Measurements from ENCODE around the gene NHLRC4. TPM values are rescaled to one million over a fixed set of nuclear protein-coding genes. Genes with fewer than 3 reads are reported as not detected.

Gene NHLRC4
- total and polyA plus RNA-seq, 2 of the 13 experiments (the other 11 are each of a cell fraction or from before 2014, with no cell fraction given), result 0.40 to 0.59 TPM

DNA sequence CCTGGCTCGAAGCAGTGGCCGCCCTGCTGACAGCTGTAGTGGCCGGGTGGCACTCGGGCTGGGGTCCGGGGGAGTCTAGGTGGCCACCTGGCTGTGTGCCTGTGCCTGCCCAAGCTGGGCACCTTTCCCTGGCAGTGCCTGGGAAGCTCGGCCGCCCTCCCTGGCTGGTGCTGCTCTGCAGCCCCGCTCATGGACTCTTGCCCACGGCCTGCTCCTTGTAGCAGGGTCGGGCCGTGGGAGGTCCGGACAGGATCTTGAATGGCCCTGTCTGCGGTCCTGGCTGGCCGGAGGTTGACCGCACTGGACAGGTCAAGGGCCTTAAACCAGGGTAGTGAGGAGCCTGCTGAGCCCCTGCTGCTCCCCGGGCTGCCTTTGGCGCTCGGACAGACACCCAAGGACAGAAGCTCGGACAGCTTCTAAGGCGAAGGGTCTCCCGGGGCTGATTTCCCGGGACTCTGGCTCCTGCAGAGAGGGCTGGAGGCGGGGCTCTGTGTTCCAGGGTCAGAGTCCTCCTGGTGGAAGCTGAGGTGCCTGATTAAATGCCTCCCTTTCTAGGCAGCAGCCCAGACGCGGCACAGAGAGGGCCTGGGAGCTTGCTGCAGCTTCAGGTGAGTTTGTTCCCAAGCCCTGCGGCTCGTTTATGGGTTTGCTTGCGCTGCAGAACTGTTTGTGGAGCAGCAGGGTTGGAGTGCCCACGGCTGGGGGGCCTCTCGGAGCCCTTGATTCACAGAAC, 33.2 kb upstream of the NHLRC4 start (continued):
- TF ChIP-seq SNAPC4 (CRISPR knock-in tag; IDR thresholded peaks at IDR 0.05), result no peak
- no peak for TF ChIP-seq TBX3 (IDR thresholded peaks at IDR 0.05; ENCODE audit: borderline replicate concordance)
- no peak for TF ChIP-seq RORA (CRISPR knock-in tag; IDR thresholded peaks at IDR 0.05)
- no peak for TF ChIP-seq ZBTB37 (CRISPR knock-in tag; IDR thresholded peaks at IDR 0.05)
- TF ChIP-seq NFE2L2 (IDR thresholded peaks at IDR 0.05; ENCODE audit: low read length), result no peak
- 0 out of 2 replicates have a peak, but pooled peaks have one; percentile 55 for TF ChIP-seq KMT2A (CRISPR knock-in tag; IDR thresholded peaks at IDR 0.05)
- no peak for TF ChIP-seq SMC3 (IDR thresholded peaks at IDR 0.05; ENCODE audit: low read length)
- no peak for TF ChIP-seq ZNF260 (CRISPR knock-in tag; IDR thresholded peaks at IDR 0.05; ENCODE audit: borderline replicate concordance, low read depth)
- TF ChIP-seq, protein P1, sequence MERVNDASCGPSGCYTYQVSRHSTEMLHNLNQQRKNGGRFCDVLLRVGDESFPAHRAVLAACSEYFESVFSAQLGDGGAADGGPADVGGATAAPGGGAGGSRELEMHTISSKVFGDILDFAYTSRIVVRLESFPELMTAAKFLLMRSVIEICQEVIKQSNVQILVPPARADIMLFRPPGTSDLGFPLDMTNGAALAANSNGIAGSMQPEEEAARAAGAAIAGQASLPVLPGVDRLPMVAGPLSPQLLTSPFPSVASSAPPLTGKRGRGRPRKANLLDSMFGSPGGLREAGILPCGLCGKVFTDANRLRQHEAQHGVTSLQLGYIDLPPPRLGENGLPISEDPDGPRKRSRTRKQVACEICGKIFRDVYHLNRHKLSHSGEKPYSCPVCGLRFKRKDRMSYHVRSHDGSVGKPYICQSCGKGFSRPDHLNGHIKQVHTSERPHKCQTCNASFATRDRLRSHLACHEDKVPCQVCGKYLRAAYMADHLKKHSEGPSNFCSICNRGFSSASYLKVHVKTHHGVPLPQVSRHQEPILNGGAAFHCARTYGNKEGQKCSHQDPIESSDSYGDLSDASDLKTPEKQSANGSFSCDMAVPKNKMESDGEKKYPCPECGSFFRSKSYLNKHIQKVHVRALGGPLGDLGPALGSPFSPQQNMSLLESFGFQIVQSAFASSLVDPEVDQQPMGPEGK (CRISPR knock-in tag; IDR thresholded peaks at IDR 0.05), result peak; percentile 35; the same call in 1 of the 2 replicates
- no peak for TF ChIP-seq NFIC (IDR thresholded peaks at IDR 0.05; ENCODE audit: low read length)
- no peak for TF ChIP-seq ZNF674 (CRISPR knock-in tag; IDR thresholded peaks at IDR 0.05; ENCODE audit: low read depth)
- TF ChIP-seq, protein P2, sequence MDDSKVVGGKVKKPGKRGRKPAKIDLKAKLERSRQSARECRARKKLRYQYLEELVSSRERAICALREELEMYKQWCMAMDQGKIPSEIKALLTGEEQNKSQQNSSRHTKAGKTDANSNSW (CRISPR knock-in tag; IDR thresholded peaks at IDR 0.05; ENCODE audit: borderline replicate concordance), result no peak
- TF ChIP-seq, protein P3, sequence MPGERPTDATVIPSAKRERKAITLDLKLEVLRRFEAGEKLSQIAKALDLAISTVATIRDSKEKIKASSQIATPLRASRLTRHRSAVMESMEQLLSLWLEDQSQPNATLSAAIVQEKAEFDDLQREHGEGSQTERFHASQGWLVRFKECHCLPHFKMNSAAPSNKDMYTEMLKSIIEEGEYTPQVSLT (CRISPR knock-in tag; IDR thresholded peaks at IDR 0.05; ENCODE audit: borderline replicate concordance, low read depth), result no peak
- TF ChIP-seq ZNF326 (CRISPR knock-in tag; IDR thresholded peaks at IDR 0.05; ENCODE audit: borderline replicate concordance), result no peak
- TF ChIP-seq RBAK (CRISPR knock-in tag; IDR thresholded peaks at IDR 0.05), result no peak
- TF ChIP-seq MTF1 (CRISPR knock-in tag; IDR thresholded peaks at IDR 0.05), result no peak
